CD14-positive monocyte (primary cell): ENCODE data around the gene TGM1. TPM values are rescaled to one million over a fixed set of nuclear protein-coding genes. Genes with fewer than 3 reads are reported as not detected.

Source experiments
- DNase-seq, 3 donors: peaks; one replicate each; pipeline ENCODE4 v3.0.0-alpha.2; 2011 to 2022
- H2AFZ ChIP-seq: 2 replicates; pipeline ENCODE4 v1.6.0; 2012; ENCODE audit warnings: mild to moderate bottlenecking, low read depth, low read length, inconsistent platforms; ENCODE audit not compliant: insufficient read depth, poor library complexity, severe bottlenecking
- H3K27ac ChIP-seq, 2 donors: 1 replicate in 1 of 2; 2 replicates in 1 of 2; pipeline ENCODE4 v1.5.1; 2012 to 2013; ENCODE audit warnings: low read length in 2 of 2, control low read depth in 1 of 2, inconsistent platforms in 1 of 2, low read depth in 1 of 2, mild to moderate bottlenecking in 1 of 2
- H3K27me3 ChIP-seq, 2 donors: one replicate each; pipeline versions ENCODE4 v1.6.0 to v1.6.1; 2011 to 2013; ENCODE audit warnings: low read length in 2 of 2; ENCODE audit not compliant: control insufficient read depth in 2 of 2, insufficient read depth in 2 of 2
- H3K36me3 ChIP-seq, 2 donors: replicated peaks in 1 of 2; 1 replicate in 1 of 2; 2 replicates in 1 of 2; pipeline versions ENCODE4 v1.5.1 to v1.6.1; 2012 to 2013; ENCODE audit warnings: low read length in 2 of 2, control low read depth in 1 of 2, inconsistent platforms in 1 of 2, mild to moderate bottlenecking in 1 of 2; ENCODE audit not compliant: insufficient read depth in 2 of 2, control insufficient read depth in 1 of 2
- H3K4me1 ChIP-seq, 2 donors: 1 replicate in 1 of 2; 2 replicates in 1 of 2; pipeline versions ENCODE4 v1.5.1 to v1.6.1; 2012 to 2013; ENCODE audit warnings: low read length in 2 of 2, control low read depth in 1 of 2, inconsistent platforms in 1 of 2, mild to moderate bottlenecking in 1 of 2, moderate library complexity in 1 of 2; ENCODE audit not compliant: insufficient read depth in 2 of 2, control insufficient read depth in 1 of 2
- H3K4me2 ChIP-seq: replicated peaks from 2 replicates; pipeline ENCODE3; 2012; ENCODE audit warnings: low read length, moderate library complexity, mild to moderate bottlenecking; ENCODE audit not compliant: poor library complexity, severe bottlenecking; ENCODE audit errors: extremely low read depth
- H3K4me3 ChIP-seq, 3 experiments: fragments of 200-600 bp in 1 of 3; sonication (generic) in 1 of 3; replicated peaks in 1 of 3; 1 replicate in 2 of 3; 2 replicates in 1 of 3; pipeline ENCODE4 v1.5.1; 2011 to 2013; ENCODE audit warnings: low read length in 3 of 3, mild to moderate bottlenecking in 3 of 3, control low read depth in 2 of 3, low read depth in 2 of 3, inconsistent platforms in 1 of 3, moderate library complexity in 1 of 3
- H3K79me2 ChIP-seq: 2 replicates; pipeline ENCODE4 v1.6.0; 2012; ENCODE audit warnings: mild to moderate bottlenecking, control low read depth, inconsistent platforms, low read length, moderate library complexity; ENCODE audit not compliant: insufficient read depth
- H3K9ac ChIP-seq: 2 replicates; pipeline ENCODE4 v1.6.0; 2017; ENCODE audit warnings: low read length, mild to moderate bottlenecking; ENCODE audit not compliant: insufficient read depth, poor library complexity, severe bottlenecking
- H3K9me3 ChIP-seq, 2 donors: replicated peaks in 1 of 2; 1 replicate in 1 of 2; 2 replicates in 1 of 2; pipeline versions ENCODE4 v1.5.1 to v1.6.1; 2012 to 2013; ENCODE audit warnings: low read length in 2 of 2, control low read depth in 1 of 2; ENCODE audit not compliant: control insufficient read depth in 1 of 2, insufficient read depth in 1 of 2
- H4K20me1 ChIP-seq: 2 replicates; pipeline ENCODE4 v1.6.0; 2012; ENCODE audit warnings: mild to moderate bottlenecking, low read length, control low read depth, moderate library complexity; ENCODE audit not compliant: insufficient read depth
- H3K27ac Mint-ChIP-seq, 7 donors: one replicate each; pipeline ENCODE4 v1.8.0; 2020; ENCODE audit warnings: mild to moderate bottlenecking in 7 of 7, mixed read lengths in 7 of 7, moderate library complexity in 6 of 7, inconsistent platforms in 2 of 7
- H3K27me3 Mint-ChIP-seq, 3 donors: one replicate each; pipeline ENCODE4 v1.8.0; 2021 to 2022; ENCODE audit warnings: low read depth in 3 of 3, mild to moderate bottlenecking in 3 of 3, mixed read lengths in 3 of 3, moderate library complexity in 3 of 3, inconsistent platforms in 1 of 3
- H3K36me3 Mint-ChIP-seq, 2 donors: one replicate each; pipeline ENCODE4 v1.8.0; 2020; ENCODE audit warnings: mixed read lengths in 2 of 2, inconsistent platforms in 1 of 2, mild to moderate bottlenecking in 1 of 2
- H3K4me1 Mint-ChIP-seq: one replicate; pipeline ENCODE4 v1.8.0; 2020; ENCODE audit warnings: mild to moderate bottlenecking, mixed read lengths
- H3K4me3 Mint-ChIP-seq, 2 donors: one replicate each; pipeline ENCODE4 v1.8.0; 2020; ENCODE audit warnings: mild to moderate bottlenecking in 2 of 2, mixed read lengths in 2 of 2, moderate library complexity in 1 of 2
- H3K9me3 Mint-ChIP-seq, 7 donors: one replicate each; pipeline ENCODE4 v1.8.0; 2020 to 2022; ENCODE audit warnings: mixed read lengths in 7 of 7, mild to moderate bottlenecking in 6 of 7, moderate library complexity in 6 of 7, inconsistent platforms in 2 of 7
- CTCF ChIP-seq: fragments of 200-600 bp; IDR thresholded peaks from one replicate; pipeline ENCODE4 v1.8.0; 2022; ENCODE audit warnings: antibody characterized with exemption, mild to moderate bottlenecking
- WGBS: methylation state at CpG from one replicate; pipeline ENCODE4 v1.1.5; 2013; ENCODE audit warnings: missing lambda C conversion rate; ENCODE audit not compliant: insufficient coverage; 5-methylcytosine and 5-hydroxymethylcytosine counted together
- intact Hi-C, 2 donors: fragments of 100-400 bp; cut with micrococcal nuclease; formaldehyde crosslinking; loops; one replicate each; pipeline versions ENCODE4 v1.15.0 to v1.15.1; 2023
- polyA plus RNA-seq, 3 donors: library from polyadenylated mRNA; depleted of rRNA in 1 of 3; unstranded in 2 of 3; stranded (reverse) in 1 of 3; fragments of 300-500 nt in 2 of 3; fragments of >200 nt in 1 of 3; fragmentation: Illumina TruSeq in 2 of 3; gene quantifications; 1 replicate in 2 of 3; 2 replicates in 1 of 3; pipeline ENCODE4 v1.2.3, GENCODE V29; 2012 to 2021

TGM1 gene
- polyA plus RNA-seq, 3 donors: 7.8 TPM; not detected in 2

GRCh38 chr14:24266344-24267244 is 3.6 kb upstream of the TGM1 start:
- no peak overlapping the region for H3K27ac ChIP-seq
- no peak for TF ChIP-seq CTCF
- H4K20me1 ChIP-seq: no peaks in the 10 kb centered on the region
- intact Hi-C loops: no loop called here
- no peak overlapping the region for H3K4me2 ChIP-seq
- H3K27ac Mint-ChIP-seq: peak overlapping the region in 4 of 7 donors; percentile 13 to 61 (median 58)
- H3K79me2 ChIP-seq: peaks cover 20% of the 10 kb centered on the region
- 89% methylated on average over 18 of the region's 18 CpGs for WGBS
- no peak overlapping the region for H3K4me3 ChIP-seq
- H3K4me3 Mint-ChIP-seq: no peak overlapping the region
- H3K36me3 ChIP-seq: peaks cover 61 to 79% of the 10 kb centered on the region in 2 donors
- no peak for DNase-seq
- peaks cover 7 to 11% of the 10 kb centered on the region in 2 donors for H3K4me1 ChIP-seq
- peaks cover 0 to 2% (median 0%) of the 10 kb centered on the region in 7 donors for H3K9me3 Mint-ChIP-seq
- no peaks in the 10 kb centered on the region for H3K27me3 ChIP-seq
- H3K4me1 Mint-ChIP-seq: peaks cover 13% of the 10 kb centered on the region
- H3K27me3 Mint-ChIP-seq: peaks cover 0 to 3% (median 2%) of the 10 kb centered on the region in 3 donors
- H2AFZ ChIP-seq: no peak overlapping the region
- peaks cover 62 to 77% of the 10 kb centered on the region in 2 donors for H3K36me3 Mint-ChIP-seq
- H3K9ac ChIP-seq: no peak overlapping the region
- H3K9me3 ChIP-seq: no peaks in the 10 kb centered on the region

- Mint-ChIP-seq H3K27ac (peak overlapping the region in 2 of 7 donors; percentile 42 to 60), H3K4me3 (no peak overlapping the region), H3K27me3 (peaks cover 0 to 3% (median 2%) of the 10 kb centered on the region in 3 donors), H3K9me3 (no peaks in the 10 kb centered on the region), H3K36me3 (peaks cover 70 to 91% of the 10 kb centered on the region in 2 donors), H3K4me1 (peaks cover 6% of the 10 kb centered on the region)
- DNase-seq: no peak
- Histone ChIP-seq H3K36me3 (peaks cover 65 to 94% of the 10 kb centered on the region in 2 donors), H3K27me3 (no peaks in the 10 kb centered on the region), H3K79me2 (no peaks in the 10 kb centered on the region), H3K9me3 (no peaks in the 10 kb centered on the region), H3K9ac (no peak overlapping the region), H3K27ac (no peak overlapping the region), H3K4me1 (no peaks in the 10 kb centered on the region), H4K20me1 (no peaks in the 10 kb centered on the region), H3K4me2 (no peak overlapping the region), H2AFZ (no peak overlapping the region), H3K4me3 (no peak overlapping the region)
- 98% methylated on average over 5 of the region's 6 CpGs for WGBS
- intact Hi-C loops: no loop called here
- no peak for TF ChIP-seq CTCF
Measured at GRCh38 chr14:24264298-24264697, 1.3 kb upstream of the TGM1 start.
